Gastroesophageal sphincter (tissue), 4 donors: ENCODE results near the gene KCNE2. TPM values are rescaled to one million over a fixed set of nuclear protein-coding genes. Genes with fewer than 3 reads are reported as not detected.

Source experiments
- ATAC-seq: fragments of 150-250 bp; one replicate; pipeline ENCODE4 v1.9.1; 2016; ENCODE audit warnings: mild to moderate bottlenecking, moderate library complexity
- H3K27ac ChIP-seq, 4 donors: fragments of 200-600 bp; sonication (generic) in 3 of 4; 1 replicate in 3 of 4; 2 replicates in 1 of 4; pipeline ENCODE4 v1.5.1; 2016 to 2019
- H3K27me3 ChIP-seq: fragments of 200-600 bp; sonication (generic); one replicate; pipeline ENCODE4 v1.5.1; 2019
- H3K36me3 ChIP-seq, 2 donors: fragments of 200-600 bp; sonication (generic); one replicate each; pipeline ENCODE4 v1.5.1; 2019; ENCODE audit warnings: control low read depth in 1 of 2
- H3K4me1 ChIP-seq, 3 donors: fragments of 200-600 bp; sonication (generic); 1 replicate in 2 of 3; 2 replicates in 1 of 3; pipeline ENCODE4 v1.5.1; 2016 to 2019; ENCODE audit warnings: control low read depth in 2 of 3
- H3K4me3 ChIP-seq, 2 donors: fragments of 200-600 bp; sonication (generic); one replicate each; pipeline ENCODE4 v1.5.1; 2019; ENCODE audit warnings: mild to moderate bottlenecking in 1 of 2, moderate library complexity in 1 of 2
- H3K9me3 ChIP-seq, 3 donors: fragments of 200-600 bp; sonication (generic); one replicate each; pipeline ENCODE4 v1.5.1; 2017 to 2019; ENCODE audit warnings: control low read depth in 2 of 3
- CTCF ChIP-seq, 4 experiments: fragments of 200-600 bp in 2 of 4; fragments of 450-650 bp in 2 of 4; sonication (generic) in 1 of 4; IDR thresholded peaks; one replicate each; pipeline ENCODE4 v1.5.1; 2017 to 2019; ENCODE audit warnings: antibody characterized with exemption in 4 of 4, mild to moderate bottlenecking in 2 of 4, moderate library complexity in 2 of 4
- EP300 ChIP-seq: sonication (generic); formaldehyde crosslinking; IDR thresholded peaks from one replicate; pipeline ENCODE4 v1.6.1; 2017; ENCODE audit warnings: antibody characterized with exemption, mild to moderate bottlenecking
- POLR2A ChIP-seq, 2 donors: fragments of 450-650 bp; IDR thresholded peaks; one replicate each; pipeline ENCODE4 v1.6.1; 2017; ENCODE audit warnings: antibody characterized with exemption in 2 of 2, mild to moderate bottlenecking in 2 of 2, moderate library complexity in 1 of 2
- POLR2AphosphoS5 ChIP-seq: sonication (generic); formaldehyde crosslinking; IDR thresholded peaks from one replicate; pipeline ENCODE4 v1.6.1; 2017; ENCODE audit warnings: antibody characterized with exemption
- WGBS, 2 donors: methylation state at CpG; one replicate each; pipeline ENCODE4 v1.1.5; 2018; ENCODE audit warnings: low coverage in 1 of 2; 5-methylcytosine and 5-hydroxymethylcytosine counted together
- total RNA-seq, 4 donors: library from RNA; depleted of rRNA; stranded (reverse); fragments of >200 nt; gene quantifications; one replicate each; pipeline ENCODE4 v1.1.0, GENCODE V29; 2016

Gene KCNE2
- total RNA-seq, 4 donors from 2014 or later = 1.5 TPM; not detected in 3

GRCh38 chr21:34351786-34352241, 12.0 kb upstream of the KCNE2 start:
- no peak overlapping the region for H3K27ac ChIP-seq
- no peaks in the 10 kb centered on the region for H3K36me3 ChIP-seq
- peak; percentile 57 for ATAC-seq
- peaks cover 0 to 21% (median 0%) of the 10 kb centered on the region in 3 donors for H3K4me1 ChIP-seq
- TF ChIP-seq EP300 (no peak), CTCF (IDR thresholded peaks at IDR 0.05) (peak; percentile 70 to 84 (median 74)), POLR2AphosphoS5 (no peak)
- H3K9me3 ChIP-seq = no peaks in the 10 kb centered on the region
- H3K4me3 ChIP-seq = no peak overlapping the region
- no peaks in the 10 kb centered on the region for H3K27me3 ChIP-seq
- 14 to 34% methylated on average over 5 to 6 of the region's 6 CpGs for WGBS, 2 donors

GRCh38 chr21:34352556-34352955, 11.2 kb upstream of the KCNE2 start:
- TF ChIP-seq EP300 (no peak), CTCF (IDR thresholded peaks at IDR 0.05) (no peak), POLR2AphosphoS5 (no peak), POLR2A (IDR thresholded peaks at IDR 0.05) (no peak)
- WGBS, 2 donors = 62 to 79% methylated on average over 1 to 4 of the region's 4 CpGs
- no peaks in the 10 kb centered on the region for H3K36me3 ChIP-seq
- peaks cover 0 to 14% (median 0%) of the 10 kb centered on the region in 3 donors for H3K4me1 ChIP-seq
- no peak for ATAC-seq
- no peaks in the 10 kb centered on the region for H3K27me3 ChIP-seq
- H3K27ac ChIP-seq = no peak overlapping the region
- no peak overlapping the region for H3K4me3 ChIP-seq
- H3K9me3 ChIP-seq = no peaks in the 10 kb centered on the region

- TF ChIP-seq POLR2A (IDR thresholded peaks at IDR 0.05) (no peak), POLR2AphosphoS5 (no peak), CTCF (IDR thresholded peaks at IDR 0.05) (no peak), EP300 (no peak)
- H3K27me3 ChIP-seq = no peaks in the 10 kb centered on the region
- no peaks in the 10 kb centered on the region for H3K9me3 ChIP-seq
- 92 to 100% methylated on average over 2 to 6 of the region's 6 CpGs for WGBS, 2 donors
- H3K4me1 ChIP-seq = peaks cover 0 to 8% (median 0%) of the 10 kb centered on the region in 3 donors
- H3K36me3 ChIP-seq = no peaks in the 10 kb centered on the region
- ATAC-seq = no peak
- no peak overlapping the region for H3K4me3 ChIP-seq
- H3K27ac ChIP-seq = no peak overlapping the region
These were observed 10.6 kb upstream of the KCNE2 start for GRCh38 chr21:34353182-34353581.

DNA sequence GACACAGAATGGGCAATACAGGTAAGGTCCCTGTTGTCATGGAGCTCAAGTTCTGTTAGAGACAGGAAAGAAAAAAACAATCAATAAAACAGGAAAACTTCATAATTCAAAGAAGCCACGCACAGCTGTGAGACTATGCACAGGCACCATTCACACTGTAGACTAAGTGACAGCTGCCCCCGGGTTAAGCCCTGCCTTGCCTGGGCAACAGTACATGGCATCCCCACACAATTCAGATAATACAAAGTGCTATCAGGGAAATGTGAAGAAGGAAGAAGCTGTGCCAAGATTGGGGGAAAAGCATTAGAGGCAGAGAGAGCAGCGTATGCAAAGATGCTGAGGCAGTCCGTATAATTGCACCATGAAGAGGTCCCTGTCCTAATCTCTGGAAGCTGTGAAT, 9.0 kb upstream of the KCNE2 start:
- 78 to 84% methylated on average over 4 of the region's 4 CpGs for WGBS, 2 donors
- no peak for TF ChIP-seq EP300
- Histone ChIP-seq H3K9me3 (no peaks in the 10 kb centered on the region), H3K27ac (no peak overlapping the region), H3K27me3 (no peaks in the 10 kb centered on the region), H3K36me3 (no peaks in the 10 kb centered on the region), H3K4me3 (no peak overlapping the region), H3K4me1 (peaks cover 0 to 8% (median 0%) of the 10 kb centered on the region in 3 donors)
- ATAC-seq = no peak

GRCh38 chr21:34355570-34355969, 8.2 kb upstream of the KCNE2 start:
- 75% methylated on average over 5 of the region's 5 CpGs; no CpG with 5 or more reads in 1 of the 2 donors for WGBS, 2 donors

More at GRCh38 chr21:34355570-34355969, 8.2 kb upstream of the KCNE2 start:
- peaks cover 0 to 8% (median 0%) of the 10 kb centered on the region in 3 donors for H3K4me1 ChIP-seq
- no peaks in the 10 kb centered on the region for H3K36me3 ChIP-seq
- H3K9me3 ChIP-seq = no peaks in the 10 kb centered on the region
- ATAC-seq = no peak
- TF ChIP-seq CTCF (IDR thresholded peaks at IDR 0.05) (no peak), EP300 (no peak), POLR2A (IDR thresholded peaks at IDR 0.05) (no peak), POLR2AphosphoS5 (no peak)
- no peaks in the 10 kb centered on the region for H3K27me3 ChIP-seq
- no peak overlapping the region for H3K4me3 ChIP-seq
- no peak overlapping the region for H3K27ac ChIP-seq
